A673 (cell line): ENCODE results near the gene BAG5. TPM values are rescaled to one million over a fixed set of nuclear protein-coding genes. Genes with fewer than 3 reads are reported as not detected.

Experiments
- BruUV-seq: library from RNA; stranded (reverse); fragments of 400-500 nt; replicated peaks from 2 replicates; lab custom pipeline; 2021; lab: Mats Ljungman, UMichigan
- CTCF ChIA-PET: fragments of 300-600 bp; sonication (Branson Sonifier 250); formaldehyde crosslinking; loops from one replicate; lab custom pipeline; 2022; ENCODE audit warnings: antibody characterized with exemption; lab: Charles Lee
- POLR2A ChIA-PET: fragments of 300-600 bp; sonication (Branson Sonifier 250); formaldehyde crosslinking; loops from one replicate; lab custom pipeline; 2022; ENCODE audit warnings: antibody characterized with exemption; ENCODE audit not compliant: low non-redundant PET; lab: Charles Lee
- DNase-seq: peaks from one replicate; pipeline ENCODE4 v3.0.0-alpha.2; 2015; ENCODE audit warnings: low spot score
- H3K27ac ChIP-seq: fragments of 200-600 bp; sonication (generic); 2 replicates; pipeline ENCODE4 v1.5.1; 2016; ENCODE audit warnings: mixed run types, low read depth, mild to moderate bottlenecking, mixed read lengths, antibody characterized with exemption, low read length; ENCODE audit not compliant: poor library complexity, severe bottlenecking
- H3K27me3 ChIP-seq: fragments of 200-600 bp; sonication (generic); replicated peaks from 2 replicates; pipeline ENCODE4 v1.6.1; 2017; ENCODE audit warnings: mixed run types, low read depth, mild to moderate bottlenecking, mixed read lengths, antibody characterized with exemption, low read length; ENCODE audit not compliant: insufficient read depth, poor library complexity
- H3K36me3 ChIP-seq: fragments of 200-600 bp; sonication (generic); 2 replicates; pipeline ENCODE4 v1.6.1; 2016; ENCODE audit warnings: mixed run types, mild to moderate bottlenecking, mixed read lengths, antibody characterized with exemption, low read length; ENCODE audit not compliant: insufficient read depth, poor library complexity, severe bottlenecking
- H3K4me1 ChIP-seq: fragments of 200-600 bp; sonication (generic); 2 replicates; pipeline ENCODE4 v1.6.1; 2017; ENCODE audit warnings: mixed run types, mild to moderate bottlenecking, mixed read lengths, antibody characterized with exemption, low read length; ENCODE audit not compliant: insufficient read depth, poor library complexity, severe bottlenecking
- H3K4me3 ChIP-seq: fragments of 200-600 bp; sonication (generic); 2 replicates; pipeline ENCODE4 v1.5.1; 2016; ENCODE audit warnings: low read depth, mixed run types, mild to moderate bottlenecking, mixed read lengths, low read length; ENCODE audit not compliant: poor library complexity, severe bottlenecking
- H3K9me3 ChIP-seq: fragments of 200-600 bp; sonication (generic); 2 replicates; pipeline ENCODE4 v1.6.1; 2016; ENCODE audit warnings: mixed run types, low read depth, mild to moderate bottlenecking, mixed read lengths, antibody characterized with exemption, low read length; ENCODE audit not compliant: poor library complexity, severe bottlenecking
- EZH2 ChIP-seq: fragments of 200-600 bp; sonication (generic); IDR thresholded peaks from 2 replicates; pipeline ENCODE4 v1.6.1; 2017; ENCODE audit warnings: borderline replicate concordance, low read depth, mild to moderate bottlenecking, mixed read lengths, antibody characterized with exemption, low read length; ENCODE audit not compliant: poor library complexity, severe bottlenecking
- intact Hi-C: fragments of 100-400 bp; cut with micrococcal nuclease; formaldehyde crosslinking; loops from one replicate; pipeline ENCODE4 v1.10.0; 2022; ENCODE audit not compliant: unreplicated experiment
- total RNA-seq: library from RNA; stranded (reverse); gene quantifications from 2 replicates; pipeline ENCODE4 v1.2.3, GENCODE V29; 2021
- TF ChIP-seq, protein P1 (sequence below): fragments of 300-800, 200-600 bp; sonication (generic); conservative IDR thresholded peaks from 2 replicates; pipeline ENCODE4 v1.5.1; 2017; ENCODE audit warnings: low read depth, mild to moderate bottlenecking, antibody characterized with exemption, low read length, moderate library complexity, mixed read lengths

The BAG5 gene
- total RNA-seq, 1 experiment from 2014 or later, result 39.8 TPM

DNA sequence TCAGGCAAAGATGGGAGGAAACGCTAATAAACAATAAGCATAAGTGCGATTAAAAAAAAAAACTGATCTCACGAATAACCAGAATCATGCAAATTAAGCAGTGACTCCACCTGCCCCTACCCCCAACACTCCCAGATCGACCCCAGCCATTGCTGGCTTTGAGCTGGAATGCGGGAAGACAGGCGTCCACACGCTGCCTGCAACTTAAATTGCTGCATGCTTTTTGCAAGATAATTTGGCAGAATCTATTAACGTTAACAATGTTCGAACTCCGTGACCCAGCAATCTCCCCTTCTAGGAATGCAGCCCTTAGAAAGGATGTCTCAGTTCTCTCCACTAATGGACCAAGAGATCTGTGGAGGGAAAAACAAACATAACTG is 38.9 kb downstream of the BAG5 start:
- intact Hi-C loops, result no loop called here
- H3K27me3 ChIP-seq, result no peaks in the 10 kb centered on the region
- TF ChIP-seq, protein P1, sequence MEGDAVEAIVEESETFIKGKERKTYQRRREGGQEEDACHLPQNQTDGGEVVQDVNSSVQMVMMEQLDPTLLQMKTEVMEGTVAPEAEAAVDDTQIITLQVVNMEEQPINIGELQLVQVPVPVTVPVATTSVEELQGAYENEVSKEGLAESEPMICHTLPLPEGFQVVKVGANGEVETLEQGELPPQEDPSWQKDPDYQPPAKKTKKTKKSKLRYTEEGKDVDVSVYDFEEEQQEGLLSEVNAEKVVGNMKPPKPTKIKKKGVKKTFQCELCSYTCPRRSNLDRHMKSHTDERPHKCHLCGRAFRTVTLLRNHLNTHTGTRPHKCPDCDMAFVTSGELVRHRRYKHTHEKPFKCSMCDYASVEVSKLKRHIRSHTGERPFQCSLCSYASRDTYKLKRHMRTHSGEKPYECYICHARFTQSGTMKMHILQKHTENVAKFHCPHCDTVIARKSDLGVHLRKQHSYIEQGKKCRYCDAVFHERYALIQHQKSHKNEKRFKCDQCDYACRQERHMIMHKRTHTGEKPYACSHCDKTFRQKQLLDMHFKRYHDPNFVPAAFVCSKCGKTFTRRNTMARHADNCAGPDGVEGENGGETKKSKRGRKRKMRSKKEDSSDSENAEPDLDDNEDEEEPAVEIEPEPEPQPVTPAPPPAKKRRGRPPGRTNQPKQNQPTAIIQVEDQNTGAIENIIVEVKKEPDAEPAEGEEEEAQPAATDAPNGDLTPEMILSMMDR, result no peak
- no peak for TF ChIP-seq EZH2
- no peak for DNase-seq
- ChIA-PET CTCF (no interaction called here), POLR2A (no interaction called here)
- H3K4me1 ChIP-seq, result peaks cover 29% of the 10 kb centered on the region
- H3K27ac ChIP-seq, result no peak overlapping the region
- H3K4me3 ChIP-seq, result no peak overlapping the region
- no TSS peak for BruUV-seq
- no peaks in the 10 kb centered on the region for H3K9me3 ChIP-seq
- H3K36me3 ChIP-seq, result peaks cover 15% of the 10 kb centered on the region

DNA sequence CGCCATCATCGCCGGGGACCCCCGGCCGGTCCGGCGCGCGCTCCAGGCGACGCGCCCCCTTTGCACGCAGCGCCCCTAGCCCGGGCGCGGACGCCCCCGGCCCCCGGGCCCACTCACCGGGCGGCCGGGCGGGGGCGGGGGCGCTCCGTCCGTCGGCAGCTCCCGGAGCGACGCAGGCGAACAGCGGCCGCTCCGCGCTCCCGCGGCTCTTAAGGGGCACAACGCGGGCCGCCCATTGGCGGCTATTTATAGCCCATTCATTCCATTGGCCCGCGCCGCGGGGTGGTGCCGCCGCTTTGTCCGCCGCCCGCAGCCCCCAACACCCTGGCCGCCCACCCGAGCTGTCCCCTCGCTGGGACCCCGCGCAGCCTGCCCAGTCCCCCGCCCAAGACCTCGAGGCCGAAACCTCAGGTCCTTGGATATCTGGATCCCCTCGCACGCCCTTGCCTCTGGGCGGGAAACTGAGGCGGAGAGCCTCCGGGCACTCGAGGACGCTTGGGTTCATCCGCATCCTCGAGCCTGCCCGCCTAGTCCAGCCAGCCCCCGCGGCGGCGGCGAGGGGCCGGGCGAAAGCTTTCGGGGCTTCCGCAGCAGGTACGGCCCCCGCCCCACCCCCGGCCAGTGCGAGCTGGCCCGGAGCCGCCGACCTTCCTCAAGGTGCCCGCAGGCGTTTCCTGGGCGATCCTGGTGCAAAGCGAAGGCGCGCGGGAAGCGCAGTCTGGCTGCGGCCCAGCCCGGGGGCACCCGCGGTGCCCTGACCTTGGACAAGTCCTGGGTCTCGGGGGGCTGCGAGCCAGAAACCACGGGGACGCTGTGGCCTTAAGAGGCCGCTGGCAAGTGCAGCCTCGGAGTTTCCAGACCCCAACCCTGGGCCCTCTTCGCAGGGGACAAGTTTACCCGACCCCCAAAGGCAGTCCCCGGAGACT is 39.5 kb downstream of the BAG5 start, which contains the start of gene CKB:
Gene CKB, minus strand, starts transcription at position 182 of the 926 bp plus-strand sequence. CDS start 337 bp downstream, outside the sequence.
- peak; percentile 78 for DNase-seq

DNA sequence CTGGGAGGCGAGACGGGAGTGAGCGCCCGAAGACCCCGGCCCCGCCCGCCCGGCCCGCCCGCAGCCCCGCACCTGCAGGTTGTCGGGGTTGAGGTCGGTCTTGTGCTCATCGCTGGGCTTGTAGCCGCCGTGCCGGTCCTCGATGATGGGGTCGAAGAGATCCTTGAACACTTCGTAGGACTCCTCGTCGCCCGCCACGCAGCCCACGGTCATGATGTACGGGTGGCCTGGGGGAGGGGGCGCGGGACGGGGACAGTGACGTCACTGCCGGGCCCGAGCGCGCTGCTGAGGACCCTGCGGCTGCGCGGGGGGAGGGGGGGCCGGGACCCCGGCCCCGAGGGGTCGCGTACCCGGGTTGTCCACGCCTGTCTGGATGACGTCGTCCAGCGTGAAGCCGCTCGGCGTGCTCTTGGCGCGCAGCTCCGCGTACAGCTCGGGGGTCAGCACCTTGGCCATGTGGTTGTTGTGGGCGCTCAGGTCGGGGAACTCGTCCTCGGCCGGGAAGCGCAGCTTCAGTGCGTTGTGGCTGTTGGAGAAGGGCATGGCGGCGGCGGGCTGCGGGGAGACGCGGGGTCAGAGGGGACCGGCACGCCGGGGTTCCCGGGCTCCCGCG is 40.4 kb downstream of the BAG5 start:
- no peak for DNase-seq
- Histone ChIP-seq H3K4me3 (peak overlapping the region; percentile 83), H3K9me3 (no peaks in the 10 kb centered on the region), H3K27me3 (no peaks in the 10 kb centered on the region), H3K27ac (peak overlapping the region; percentile 70), H3K4me1 (peaks cover 18% of the 10 kb centered on the region), H3K36me3 (peaks cover 15% of the 10 kb centered on the region)
- TSS peak; percentile 37 for BruUV-seq
- intact Hi-C loops, result no loop called here
- TF ChIP-seq, protein P1, result no peak
- TF ChIP-seq EZH2, result no peak
- POLR2A ChIA-PET, result no interaction called here
- CTCF ChIA-PET, result no interaction called here

More for the DNA sequence above, 39.5 kb downstream of the BAG5 start, which contains the start of gene CKB:
- no TSS peak for BruUV-seq
- Histone ChIP-seq H3K4me1 (peaks cover 22% of the 10 kb centered on the region), H3K4me3 (peak within 1 kb of the TSS; percentile 83), H3K36me3 (peaks cover 15% of the 10 kb centered on the region), H3K27ac (peak within 1 kb of the TSS; percentile 70), H3K27me3 (no peaks in the 10 kb centered on the region), H3K9me3 (no peaks in the 10 kb centered on the region)
- ChIA-PET POLR2A (no interaction called here), CTCF (no interaction called here)
- intact Hi-C loops, result no loop called here
- TF ChIP-seq, protein P1, result no peak
- TF ChIP-seq EZH2, result no peak
